Measurements from ENCODE around the gene FPR3. TPM values are rescaled to one million over a fixed set of nuclear protein-coding genes. Genes with fewer than 3 reads are reported as not detected.

Gene FPR3
- polyA plus RNA-seq, 1 donor from 2014 or later = not detected

DNA sequence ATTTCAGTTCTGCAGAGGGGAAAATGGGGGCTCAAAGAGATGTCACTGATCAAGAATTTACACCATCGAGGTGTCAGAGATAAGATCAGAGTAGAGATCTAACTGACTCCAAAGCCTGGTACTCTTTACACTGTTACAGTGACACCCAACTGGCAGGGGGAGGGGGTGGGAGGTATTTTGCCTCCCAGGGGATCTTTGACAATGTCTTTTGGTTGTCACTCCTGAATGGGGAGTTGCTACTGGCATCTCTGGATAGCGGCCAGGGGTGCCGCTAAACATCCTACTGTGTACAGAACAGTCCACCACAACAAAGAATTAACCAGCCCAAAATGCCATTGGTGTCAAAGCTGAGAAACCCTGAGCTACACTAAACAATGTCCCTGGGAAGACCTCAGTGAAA is 3.1 kb downstream of the FPR3 start:
- H3F3A ChIP-seq (ENCODE audit: insufficient read depth, low read length, poor library complexity, severe bottlenecking) = no peaks in the 10 kb centered on the region
- H3K4me3 ChIP-seq (ENCODE audit: low read length) = no peak overlapping the region
- H3K9me3 ChIP-seq (ENCODE audit: low read length) = peaks cover 5% of the 10 kb centered on the region
- H3K36me3 ChIP-seq (ENCODE audit: insufficient read depth, low read length) = no peaks in the 10 kb centered on the region
- no peak overlapping the region for H3K27ac ChIP-seq (ENCODE audit: low read length)
- H3K9me2 ChIP-seq (ENCODE audit: insufficient read depth, low read length) = no peaks in the 10 kb centered on the region
- H4K20me1 ChIP-seq (ENCODE audit: insufficient read depth) = no peaks in the 10 kb centered on the region
- no peaks in the 10 kb centered on the region for H3K27me3 ChIP-seq (ENCODE audit: insufficient read depth, low read depth, low read length)
- no peak overlapping the region for H2AFZ ChIP-seq (ENCODE audit: low read depth, low read length)
- H3K9ac ChIP-seq (ENCODE audit: low read length) = no peak overlapping the region
- no peak overlapping the region for H3K4me2 ChIP-seq (ENCODE audit: low read length)
- no peaks in the 10 kb centered on the region for H3K79me2 ChIP-seq (replicated peaks; ENCODE audit: insufficient read depth, low read length)
- TF ChIP-seq, protein P1, sequence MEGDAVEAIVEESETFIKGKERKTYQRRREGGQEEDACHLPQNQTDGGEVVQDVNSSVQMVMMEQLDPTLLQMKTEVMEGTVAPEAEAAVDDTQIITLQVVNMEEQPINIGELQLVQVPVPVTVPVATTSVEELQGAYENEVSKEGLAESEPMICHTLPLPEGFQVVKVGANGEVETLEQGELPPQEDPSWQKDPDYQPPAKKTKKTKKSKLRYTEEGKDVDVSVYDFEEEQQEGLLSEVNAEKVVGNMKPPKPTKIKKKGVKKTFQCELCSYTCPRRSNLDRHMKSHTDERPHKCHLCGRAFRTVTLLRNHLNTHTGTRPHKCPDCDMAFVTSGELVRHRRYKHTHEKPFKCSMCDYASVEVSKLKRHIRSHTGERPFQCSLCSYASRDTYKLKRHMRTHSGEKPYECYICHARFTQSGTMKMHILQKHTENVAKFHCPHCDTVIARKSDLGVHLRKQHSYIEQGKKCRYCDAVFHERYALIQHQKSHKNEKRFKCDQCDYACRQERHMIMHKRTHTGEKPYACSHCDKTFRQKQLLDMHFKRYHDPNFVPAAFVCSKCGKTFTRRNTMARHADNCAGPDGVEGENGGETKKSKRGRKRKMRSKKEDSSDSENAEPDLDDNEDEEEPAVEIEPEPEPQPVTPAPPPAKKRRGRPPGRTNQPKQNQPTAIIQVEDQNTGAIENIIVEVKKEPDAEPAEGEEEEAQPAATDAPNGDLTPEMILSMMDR (IDR thresholded peaks at IDR 0.05; ENCODE audit: poor library complexity, severe bottlenecking) = no peak
- TF ChIP-seq, protein P2, sequence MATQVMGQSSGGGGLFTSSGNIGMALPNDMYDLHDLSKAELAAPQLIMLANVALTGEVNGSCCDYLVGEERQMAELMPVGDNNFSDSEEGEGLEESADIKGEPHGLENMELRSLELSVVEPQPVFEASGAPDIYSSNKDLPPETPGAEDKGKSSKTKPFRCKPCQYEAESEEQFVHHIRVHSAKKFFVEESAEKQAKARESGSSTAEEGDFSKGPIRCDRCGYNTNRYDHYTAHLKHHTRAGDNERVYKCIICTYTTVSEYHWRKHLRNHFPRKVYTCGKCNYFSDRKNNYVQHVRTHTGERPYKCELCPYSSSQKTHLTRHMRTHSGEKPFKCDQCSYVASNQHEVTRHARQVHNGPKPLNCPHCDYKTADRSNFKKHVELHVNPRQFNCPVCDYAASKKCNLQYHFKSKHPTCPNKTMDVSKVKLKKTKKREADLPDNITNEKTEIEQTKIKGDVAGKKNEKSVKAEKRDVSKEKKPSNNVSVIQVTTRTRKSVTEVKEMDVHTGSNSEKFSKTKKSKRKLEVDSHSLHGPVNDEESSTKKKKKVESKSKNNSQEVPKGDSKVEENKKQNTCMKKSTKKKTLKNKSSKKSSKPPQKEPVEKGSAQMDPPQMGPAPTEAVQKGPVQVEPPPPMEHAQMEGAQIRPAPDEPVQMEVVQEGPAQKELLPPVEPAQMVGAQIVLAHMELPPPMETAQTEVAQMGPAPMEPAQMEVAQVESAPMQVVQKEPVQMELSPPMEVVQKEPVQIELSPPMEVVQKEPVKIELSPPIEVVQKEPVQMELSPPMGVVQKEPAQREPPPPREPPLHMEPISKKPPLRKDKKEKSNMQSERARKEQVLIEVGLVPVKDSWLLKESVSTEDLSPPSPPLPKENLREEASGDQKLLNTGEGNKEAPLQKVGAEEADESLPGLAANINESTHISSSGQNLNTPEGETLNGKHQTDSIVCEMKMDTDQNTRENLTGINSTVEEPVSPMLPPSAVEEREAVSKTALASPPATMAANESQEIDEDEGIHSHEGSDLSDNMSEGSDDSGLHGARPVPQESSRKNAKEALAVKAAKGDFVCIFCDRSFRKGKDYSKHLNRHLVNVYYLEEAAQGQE (IDR thresholded peaks at IDR 0.05; ENCODE audit: borderline replicate concordance) = no peak
- TF ChIP-seq EP300 (conservative IDR thresholded peaks at IDR 0.05; ENCODE audit: poor library complexity, severe bottlenecking) = no peak
- TF ChIP-seq MXI1 (conservative IDR thresholded peaks at IDR 0.05; ENCODE audit: poor library complexity, severe bottlenecking) = no peak
- TF ChIP-seq TAF1 (IDR thresholded peaks at IDR 0.05; ENCODE audit: low read depth) = no peak
- TF ChIP-seq POLR2AphosphoS5 (IDR thresholded peaks at IDR 0.05) = no peak
- no peak for TF ChIP-seq SMC3 (conservative IDR thresholded peaks at IDR 0.05; ENCODE audit: poor library complexity)
- no peak for TF ChIP-seq EZH2 (IDR thresholded peaks at IDR 0.05; ENCODE audit: borderline replicate concordance, insufficient read depth, low read length, poor library complexity, severe bottlenecking)
- no peak for TF ChIP-seq RAD21 (conservative IDR thresholded peaks at IDR 0.05)

GRCh38 chr19:51799034-51799773 is 4.2 kb downstream of the FPR3 start:
- H3K4me2 ChIP-seq (ENCODE audit: low read length) = no peak overlapping the region
- no peak overlapping the region for H3K4me3 ChIP-seq (ENCODE audit: low read length)
- no peaks in the 10 kb centered on the region for H3K36me3 ChIP-seq (ENCODE audit: insufficient read depth, low read length)
- H2AFZ ChIP-seq (ENCODE audit: low read depth, low read length) = no peak overlapping the region
- H3F3A ChIP-seq (ENCODE audit: insufficient read depth, low read length, poor library complexity, severe bottlenecking) = no peaks in the 10 kb centered on the region
- H3K79me2 ChIP-seq (replicated peaks; ENCODE audit: insufficient read depth, low read length) = no peaks in the 10 kb centered on the region
- TF ChIP-seq MXI1 (conservative IDR thresholded peaks at IDR 0.05; ENCODE audit: poor library complexity, severe bottlenecking) = no peak
- no peak for TF ChIP-seq POLR2AphosphoS5 (IDR thresholded peaks at IDR 0.05)
- no peak for TF ChIP-seq EZH2 (IDR thresholded peaks at IDR 0.05; ENCODE audit: borderline replicate concordance, insufficient read depth, low read length, poor library complexity, severe bottlenecking)
- no peak overlapping the region for H3K27ac ChIP-seq (ENCODE audit: low read length)
- H4K20me1 ChIP-seq (ENCODE audit: insufficient read depth) = no peaks in the 10 kb centered on the region
- no peak overlapping the region for H3K9ac ChIP-seq (ENCODE audit: low read length)
- no peaks in the 10 kb centered on the region for H3K9me2 ChIP-seq (ENCODE audit: insufficient read depth, low read length)
- no peaks in the 10 kb centered on the region for H3K27me3 ChIP-seq (ENCODE audit: insufficient read depth, low read depth, low read length)
- H3K9me3 ChIP-seq (ENCODE audit: low read length) = peaks cover 5% of the 10 kb centered on the region

Measured in neural cell (in vitro differentiated cells).